Dedifferentiated amniotic fluid mesenchymal stem cell (primary cell): Measurements from ENCODE around the gene RBM19.

Experiments
- DNase-seq: peaks from one replicate; pipeline ENCODE4 v3.0.0-alpha.2; 2016; ENCODE audit errors: extremely low spot score

RBM19 gene

GRCh38 chr12:113955109-113955970, 10.8 kb downstream of the RBM19 start:
- no peak for DNase-seq

- DNase-seq: no peak
Observed at GRCh38 chr12:113954547-113954946, 11.6 kb downstream of the RBM19 start.

- DNase-seq: no peak
Observed at GRCh38 chr12:113950873-113951272, 15.3 kb downstream of the RBM19 start.

GRCh38 chr12:113949321-113950305, 16.5 kb downstream of the RBM19 start:
- no peak for DNase-seq

GRCh38 chr12:113948151-113948914, 17.8 kb downstream of the RBM19 start:
- DNase-seq: no peak

- no peak for DNase-seq
Observed at GRCh38 chr12:113946175-113946574, 19.9 kb downstream of the RBM19 start.

- no peak for DNase-seq
Observed at GRCh38 chr12:113945174-113946173, 20.7 kb downstream of the RBM19 start.

- DNase-seq: no peak
Observed at GRCh38 chr12:113942209-113942608, 23.9 kb downstream of the RBM19 start.

GRCh38 chr12:113941208-113941486, 25.0 kb downstream of the RBM19 start:
- no peak for DNase-seq

GRCh38 chr12:113940357-113941207, 25.5 kb downstream of the RBM19 start:
- no peak for DNase-seq

GRCh38 chr12:113939867-113940266, 26.3 kb downstream of the RBM19 start:
- DNase-seq: no peak

- DNase-seq: no peak
Observed at GRCh38 chr12:113938471-113938870, 27.7 kb downstream of the RBM19 start.

- DNase-seq: no peak
Observed at GRCh38 chr12:113936460-113936859, 29.7 kb downstream of the RBM19 start.

GRCh38 chr12:113935459-113935858, 30.7 kb downstream of the RBM19 start:
- DNase-seq: no peak

- no peak for DNase-seq
Observed at GRCh38 chr12:113934946-113935345, 31.2 kb downstream of the RBM19 start.

- no peak for DNase-seq
Observed at GRCh38 chr12:113934060-113934814, 31.9 kb downstream of the RBM19 start.

GRCh38 chr12:113933201-113933786, 32.8 kb downstream of the RBM19 start:
- DNase-seq: no peak

- no peak for DNase-seq
Observed at GRCh38 chr12:113932381-113933196, 33.5 kb downstream of the RBM19 start.
